Ureter (tissue), 1 donor: ENCODE results near the gene TMBIM1. TPM values are rescaled to one million over a fixed set of nuclear protein-coding genes. Genes with fewer than 3 reads are reported as not detected.

Experiments used
- DNase-seq: peaks from one replicate; pipeline ENCODE4 v3.0.0-alpha.2; 2020; ENCODE audit warnings: low spot score
- total RNA-seq: library from RNA; stranded (reverse); gene quantifications from one replicate; pipeline ENCODE4 v1.2.4, GENCODE V29; 2023
- donor health status: DM: yes; HTN: yes; CAD: no.

TMBIM1 gene
- total RNA-seq, 1 donor from 2014 or later: 256 TPM

DNA sequence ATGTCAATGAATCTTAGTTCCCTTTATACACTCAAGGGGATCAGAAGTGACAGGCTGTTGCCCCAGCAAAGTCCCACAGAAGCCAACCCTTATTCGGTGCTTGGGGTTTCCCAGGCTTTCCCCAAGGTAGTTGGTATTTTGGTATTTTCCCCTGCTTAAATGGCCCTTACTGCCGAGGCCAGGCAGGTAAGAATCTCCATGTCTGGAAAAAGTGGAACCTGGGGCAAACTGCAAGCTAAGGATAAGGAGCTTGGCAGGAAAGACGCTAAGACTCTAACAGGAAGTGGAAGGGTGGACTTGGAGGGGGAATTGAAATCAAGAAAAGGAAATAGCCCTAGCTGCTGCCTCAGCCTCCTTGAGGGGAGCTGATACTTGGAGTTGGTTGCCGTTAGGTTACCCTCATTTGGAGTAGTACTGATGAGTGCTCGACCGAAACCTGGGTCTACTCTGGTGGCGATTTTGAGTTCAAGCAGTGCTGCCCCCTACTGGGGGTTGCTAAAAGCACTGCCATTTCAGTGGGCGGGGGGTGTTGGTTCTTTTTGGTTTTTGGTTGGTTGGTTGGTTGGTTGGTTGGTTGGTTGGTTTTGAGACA, 34.8 kb downstream of the TMBIM1 start:
- no peak for DNase-seq

DNA sequence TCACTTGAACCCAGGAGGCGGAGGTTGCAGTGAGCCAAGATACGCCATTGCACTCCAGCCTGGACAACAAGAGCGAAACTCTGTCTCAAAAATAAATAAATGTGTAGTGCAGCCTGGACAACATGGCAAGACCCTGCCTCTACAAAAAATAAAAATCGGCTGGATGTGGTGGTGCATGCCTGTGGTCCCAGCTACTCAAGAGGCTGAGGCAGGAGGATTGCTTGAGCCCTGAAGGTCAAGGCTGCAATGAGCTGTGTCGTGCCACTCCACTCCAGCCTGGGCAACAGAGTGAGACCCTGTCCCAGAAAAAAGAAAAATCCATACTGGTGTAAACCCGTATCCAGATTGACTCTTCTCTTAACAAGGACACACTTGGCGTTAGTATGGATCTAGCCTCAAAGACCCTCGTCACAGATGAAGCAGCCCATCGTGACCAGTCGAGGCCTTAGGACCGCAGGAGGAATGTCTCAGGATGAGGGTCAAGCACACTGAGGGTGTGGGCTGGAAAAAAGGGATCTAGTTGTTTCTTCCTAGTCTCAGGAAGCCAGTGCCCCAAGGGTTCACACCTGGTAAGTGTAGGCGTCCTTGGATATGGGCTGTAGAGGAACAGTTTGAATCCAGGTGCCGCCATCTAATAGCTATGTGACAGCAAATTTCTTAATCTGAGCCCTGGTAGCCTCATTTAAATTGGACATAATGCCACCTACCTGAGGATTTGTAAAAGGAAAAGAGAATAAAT, 35.5 kb downstream of the TMBIM1 start:
- DNase-seq: no peak

DNA sequence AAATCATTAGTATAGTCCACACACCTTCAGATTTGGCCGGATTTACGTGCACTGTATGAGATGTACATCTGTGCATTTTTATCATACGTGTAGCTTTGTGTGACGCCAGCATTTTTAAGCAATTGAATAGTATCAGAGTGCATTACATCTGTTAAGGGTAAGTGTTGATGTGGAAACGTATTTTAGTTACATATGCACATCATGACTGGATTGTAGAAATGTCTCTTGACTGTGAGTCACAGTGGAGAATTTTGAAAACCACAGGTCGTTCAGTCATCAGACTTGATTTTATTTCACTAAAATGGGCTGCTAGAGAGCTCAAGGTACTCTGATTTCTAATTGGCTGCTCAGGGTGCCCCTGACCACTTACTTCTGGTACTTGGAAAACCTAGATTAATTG, 36.9 kb downstream of the TMBIM1 start:
- no peak for DNase-seq

DNA sequence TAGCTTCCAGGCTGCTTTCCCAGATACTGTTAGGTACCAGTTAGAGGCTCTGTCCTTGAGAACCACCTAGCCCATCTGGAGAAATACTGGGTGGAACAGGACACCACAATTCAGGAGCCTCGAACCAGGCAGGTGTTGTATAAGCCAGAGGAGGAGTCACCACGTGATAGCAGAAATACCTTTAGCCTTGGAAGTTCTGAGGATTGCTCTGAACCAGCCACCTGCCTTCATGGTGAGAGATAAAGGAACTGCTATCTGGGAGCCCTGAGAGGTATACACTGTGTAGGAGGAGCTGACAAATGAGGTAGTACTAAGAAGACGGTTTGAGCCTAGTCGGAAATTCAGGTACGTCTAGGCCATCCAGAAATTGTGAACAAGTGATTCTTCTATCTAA, 39.1 kb downstream of the TMBIM1 start:
- DNase-seq: no peak

DNA sequence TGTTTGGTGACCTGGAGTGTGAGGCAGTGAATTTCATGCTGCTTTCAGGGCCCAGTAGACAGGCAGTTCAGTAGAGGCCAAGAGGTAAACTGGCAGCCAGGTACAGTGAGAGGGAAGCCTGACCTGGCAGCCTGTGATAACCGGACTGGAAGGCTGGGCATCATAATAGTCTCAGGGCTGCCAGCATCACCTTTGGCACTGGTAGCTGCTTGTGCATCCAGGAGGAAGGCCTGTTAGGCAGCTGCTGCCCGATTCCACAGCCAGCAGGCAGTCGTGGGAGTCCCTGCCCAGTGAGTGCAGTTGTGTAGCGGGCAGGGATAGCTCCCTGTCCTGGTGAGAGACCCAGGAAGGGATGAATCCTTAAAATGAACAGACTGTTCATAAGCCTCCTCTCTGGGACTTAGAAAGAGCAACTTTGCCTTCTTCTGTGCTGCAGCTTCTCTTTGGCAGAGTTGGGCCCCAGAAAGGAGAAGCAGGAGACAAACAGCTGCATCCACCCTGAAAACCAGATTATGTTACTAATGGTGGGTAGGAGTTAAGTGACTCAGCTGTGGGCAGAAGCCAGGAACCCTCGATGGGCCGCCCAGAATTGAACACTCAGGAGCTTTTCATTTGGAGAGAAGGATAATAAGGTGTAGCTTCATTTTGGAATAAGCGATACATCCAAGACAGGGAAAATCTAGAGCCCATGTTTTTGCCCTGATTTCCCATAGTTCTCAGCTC, 39.6 kb downstream of the TMBIM1 start:
- DNase-seq: no peak

DNA sequence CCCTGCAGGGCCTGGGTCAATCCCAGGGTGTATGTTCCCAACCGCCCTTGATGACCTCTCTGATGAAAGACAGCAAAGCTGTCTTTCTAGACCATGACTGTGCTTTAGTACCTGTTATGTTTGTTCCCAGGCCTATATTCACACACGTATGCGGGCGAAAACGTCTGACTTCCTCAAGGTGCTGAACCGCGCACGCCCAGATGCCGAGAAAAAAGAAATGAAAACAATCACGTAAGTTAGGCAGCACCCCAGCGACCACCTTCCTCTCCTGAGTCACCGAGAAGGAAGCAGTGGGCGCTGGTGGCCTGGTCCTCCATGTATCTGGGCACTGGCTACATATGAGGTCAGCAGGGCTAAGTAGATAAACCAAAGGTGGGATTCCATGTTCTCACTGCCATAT, 42.6 kb downstream of the TMBIM1 start:
- DNase-seq: no peak

DNA sequence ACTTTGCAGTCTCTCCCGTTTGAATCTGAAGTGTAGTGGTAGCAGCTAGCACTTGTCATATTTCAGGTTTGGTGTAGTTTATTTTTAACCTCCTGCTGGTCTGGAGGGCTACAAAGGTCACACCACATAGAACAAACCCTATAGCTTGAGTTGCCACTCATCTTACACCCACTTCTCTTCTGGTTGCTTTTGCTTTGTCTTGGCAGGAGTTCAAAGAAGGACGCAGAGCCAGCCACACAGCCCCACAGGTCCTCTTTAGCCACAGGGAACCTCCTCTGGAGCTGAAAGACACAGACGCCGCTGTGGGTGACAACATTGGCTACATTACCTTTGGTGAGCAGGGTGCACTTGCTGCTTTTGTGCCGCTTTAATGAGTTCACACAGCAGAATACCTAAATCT, 47.1 kb downstream of the TMBIM1 start:
- DNase-seq: no peak

DNA sequence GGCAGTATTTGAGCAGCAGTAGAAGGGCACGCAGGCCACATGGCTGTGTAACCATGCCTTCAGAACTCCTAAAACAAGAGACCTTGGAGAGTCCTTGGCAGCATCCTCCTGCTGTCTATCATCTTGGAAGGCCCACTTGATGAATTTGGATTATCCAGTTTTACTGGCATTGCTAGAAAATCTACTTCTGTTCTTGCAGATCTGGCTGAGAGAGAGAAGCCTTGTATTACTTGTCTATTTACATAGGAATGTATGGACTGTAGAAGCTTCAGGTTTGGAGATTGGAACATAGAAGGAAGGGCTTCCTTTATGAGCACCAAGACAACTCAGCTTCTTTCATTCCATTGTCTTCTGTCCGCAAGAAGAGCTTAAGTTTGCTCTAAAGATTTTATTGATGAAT, 47.6 kb downstream of the TMBIM1 start:
- no peak for DNase-seq

DNA sequence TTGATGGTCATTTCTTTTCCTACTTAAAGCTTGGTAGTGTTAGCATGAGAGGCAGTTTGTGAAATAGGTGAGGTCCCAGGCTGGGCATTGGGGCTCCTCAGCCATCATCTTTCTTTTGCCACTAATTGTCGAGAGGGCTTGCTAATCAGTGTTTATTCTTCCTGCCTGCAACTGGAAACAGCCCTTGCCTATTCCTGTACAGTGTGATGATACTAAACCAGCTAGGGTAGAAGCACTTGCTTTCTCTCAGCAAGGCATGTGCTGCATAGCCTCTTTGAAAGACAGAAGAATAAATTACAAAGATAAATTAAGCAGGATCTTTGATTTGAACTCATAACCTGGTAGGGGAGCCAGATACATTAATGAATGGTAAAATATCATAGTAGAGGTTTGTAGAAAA, 48.1 kb downstream of the TMBIM1 start:
- no peak for DNase-seq

DNA sequence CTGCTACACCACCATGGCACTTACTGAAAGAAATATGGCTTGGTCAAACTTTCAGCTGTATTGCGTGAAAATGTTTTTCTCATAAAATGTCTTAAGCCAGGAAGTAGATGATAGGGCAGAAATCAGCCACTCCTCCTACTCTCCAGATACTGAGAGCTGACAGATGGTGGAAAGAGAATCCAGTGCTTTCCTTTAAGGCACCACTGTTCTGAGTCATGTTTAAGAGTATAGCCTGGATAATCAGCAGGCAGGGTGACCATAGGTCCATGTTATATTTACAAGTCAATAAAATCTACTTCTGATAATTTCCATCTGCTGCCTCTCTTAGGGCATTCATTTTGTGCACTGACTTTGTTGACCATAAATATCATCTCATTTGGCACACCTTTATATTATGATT, 53.4 kb downstream of the TMBIM1 start:
- DNase-seq: no peak

DNA sequence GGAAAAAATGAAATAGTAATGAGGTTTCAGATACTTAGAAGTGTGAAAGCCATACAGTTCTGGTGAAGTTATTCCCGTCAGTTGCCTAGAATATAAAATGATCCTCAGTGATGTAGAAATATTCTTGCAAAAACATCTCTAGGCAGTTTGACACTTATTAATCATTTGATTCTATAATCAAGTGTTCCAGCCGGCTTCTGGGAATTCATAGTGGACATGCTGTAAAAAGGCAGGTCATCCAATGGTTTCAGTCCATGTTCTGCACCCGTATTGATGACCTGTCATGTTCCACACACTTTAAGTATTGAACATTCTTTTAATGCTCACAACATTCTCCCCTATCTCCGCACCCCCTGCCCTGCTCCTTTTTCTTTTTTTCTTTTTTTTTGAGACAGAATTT, 55.5 kb downstream of the TMBIM1 start:
- DNase-seq: no peak

DNA sequence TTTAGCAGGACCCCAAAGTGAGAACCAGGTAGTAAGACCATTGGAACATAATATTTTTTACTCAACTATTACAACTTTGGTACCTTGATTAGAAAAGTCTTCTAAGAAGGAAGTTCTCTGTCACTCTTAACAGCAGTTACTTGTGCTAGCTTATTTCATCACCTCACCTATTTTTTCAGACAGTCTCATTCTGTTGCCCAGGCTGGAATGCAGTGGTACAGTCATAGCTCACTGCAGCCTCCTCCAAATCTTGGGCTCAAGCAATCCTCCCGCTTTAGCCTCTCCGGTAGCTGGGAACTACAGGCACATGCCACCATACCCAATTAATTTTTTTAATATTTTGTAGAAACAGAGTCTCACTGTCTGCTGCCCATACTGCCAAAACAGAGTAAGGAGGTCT, 57.3 kb downstream of the TMBIM1 start:
- no peak for DNase-seq

DNA sequence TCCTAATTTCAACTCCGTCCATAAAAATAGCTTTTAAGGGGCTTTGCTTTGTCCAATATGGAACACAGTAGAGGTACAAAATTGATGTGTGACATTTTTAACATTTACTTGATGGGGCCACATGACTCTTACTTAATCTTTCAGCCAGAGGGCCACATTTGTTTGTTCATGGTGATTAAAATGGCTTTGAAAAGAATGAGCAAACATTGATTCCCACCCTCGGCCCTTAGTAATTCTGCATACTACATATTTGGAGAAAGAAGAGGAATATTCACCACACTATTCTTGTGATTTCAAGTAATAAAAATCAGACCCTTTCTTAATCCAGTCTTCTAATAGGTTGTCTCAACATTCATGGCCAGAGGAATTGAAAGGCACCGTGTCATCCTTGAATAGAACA, 57.8 kb downstream of the TMBIM1 start:
- DNase-seq: no peak

DNA sequence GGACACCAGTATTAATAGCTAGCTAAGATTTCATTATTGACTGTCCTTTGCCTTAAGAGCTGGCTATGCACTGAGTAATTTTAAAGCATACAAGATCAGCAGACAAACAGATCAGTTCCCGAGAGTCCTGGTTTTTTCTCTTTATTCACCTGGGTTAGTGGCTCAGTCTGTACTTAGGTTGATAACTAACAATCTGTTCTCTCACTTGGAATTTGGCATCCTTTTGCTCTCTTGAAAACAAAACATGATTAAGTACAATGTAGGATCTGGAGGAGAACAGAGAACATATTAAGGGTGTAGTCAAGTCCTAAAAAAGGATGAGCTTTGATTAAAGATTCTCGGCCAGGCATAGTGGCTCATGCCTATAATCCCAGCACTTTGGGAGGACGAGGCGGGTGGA, 58.8 kb downstream of the TMBIM1 start:
- DNase-seq: no peak

DNA sequence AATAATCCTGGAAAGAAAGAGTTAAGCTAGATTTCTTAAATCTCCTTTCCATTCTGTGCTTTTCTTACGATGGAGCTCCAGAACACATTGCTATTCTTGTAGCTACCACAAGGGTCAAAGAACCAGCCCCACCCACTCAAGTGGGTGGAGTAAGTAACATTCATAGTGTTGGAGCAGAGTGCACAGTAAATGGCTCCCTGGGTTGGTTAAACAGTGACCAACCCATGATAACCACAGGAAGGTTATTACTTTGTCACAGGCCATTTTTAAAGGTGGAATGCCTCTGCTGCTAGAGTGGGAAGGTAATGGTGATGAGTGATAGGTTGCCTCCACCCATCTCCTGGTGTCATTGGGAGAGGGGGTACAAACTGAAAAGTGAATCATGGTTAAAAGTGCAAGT, 61.4 kb downstream of the TMBIM1 start:
- no peak for DNase-seq

DNA sequence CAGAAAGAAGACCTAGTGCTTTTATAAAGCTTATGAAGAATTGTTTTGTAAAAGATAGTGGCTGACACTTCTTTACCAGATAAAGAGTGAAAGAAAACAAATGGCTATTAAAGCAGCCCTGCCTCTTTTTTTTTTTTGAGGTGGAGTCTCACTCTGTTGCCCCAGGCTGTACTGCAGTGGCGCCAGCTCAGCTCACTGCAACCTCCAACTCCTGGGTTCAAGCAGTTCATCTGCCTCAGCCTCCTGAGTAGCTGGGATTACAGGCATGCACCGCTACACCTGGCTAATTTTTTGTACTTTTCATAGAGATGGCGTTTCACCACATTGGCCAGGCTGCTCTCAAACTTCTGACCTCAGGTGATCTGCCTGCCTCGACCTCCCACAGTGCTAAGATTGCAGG, 62.5 kb downstream of the TMBIM1 start:
- no peak for DNase-seq

DNA sequence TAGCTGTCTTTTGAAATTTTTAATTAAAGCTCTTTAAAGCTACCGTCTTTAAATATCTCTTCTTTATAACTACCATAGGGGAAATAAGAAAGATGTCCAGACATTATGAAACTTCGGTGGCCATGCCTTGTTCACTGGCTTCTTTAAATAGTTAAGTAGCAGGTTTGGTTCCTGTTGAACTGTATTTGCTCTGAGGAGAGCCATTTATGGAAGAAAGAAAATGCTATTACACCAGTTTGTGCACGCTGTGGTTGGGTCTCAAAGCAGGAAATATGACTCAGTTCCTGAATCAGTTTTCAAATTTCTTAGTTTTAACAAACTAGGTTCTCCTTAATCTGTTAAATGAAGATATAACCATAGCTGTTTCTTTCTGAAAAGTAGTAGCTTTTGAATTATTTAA, 63.1 kb downstream of the TMBIM1 start:
- no peak for DNase-seq

DNA sequence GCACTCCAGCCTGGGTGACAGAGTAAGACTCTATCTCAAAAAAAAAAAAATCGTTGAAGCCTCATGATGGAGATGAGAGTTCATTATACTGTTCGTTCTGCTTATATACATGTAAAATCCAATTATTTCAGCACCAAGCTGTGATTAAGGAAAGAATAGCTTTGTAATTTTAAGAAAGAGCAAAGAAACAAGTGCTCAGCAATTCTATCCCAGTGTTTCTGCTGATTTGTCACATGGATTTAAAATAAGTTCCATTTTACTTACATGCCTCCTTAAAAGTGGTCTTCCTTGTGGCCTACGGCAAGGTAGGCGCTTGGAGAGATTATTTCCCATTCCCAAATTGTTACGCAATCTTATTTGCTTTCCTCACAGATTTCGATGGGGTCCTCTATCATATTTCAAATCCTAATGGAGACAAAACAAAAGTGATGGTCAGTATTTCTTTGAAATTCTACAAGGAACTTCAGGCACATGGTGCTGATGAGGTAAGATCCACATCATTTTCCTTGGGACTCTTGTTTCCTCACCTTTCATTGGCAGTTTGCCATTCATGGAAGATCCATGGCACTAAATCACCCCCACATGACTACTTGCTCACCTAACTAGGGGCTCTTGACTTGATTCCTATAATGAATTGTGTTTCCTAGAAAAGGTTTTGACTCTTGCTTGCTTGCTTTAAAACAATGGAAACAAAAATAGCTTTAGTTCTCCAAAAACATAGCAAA, 63.8 kb downstream of the TMBIM1 start:
- DNase-seq: no peak

DNA sequence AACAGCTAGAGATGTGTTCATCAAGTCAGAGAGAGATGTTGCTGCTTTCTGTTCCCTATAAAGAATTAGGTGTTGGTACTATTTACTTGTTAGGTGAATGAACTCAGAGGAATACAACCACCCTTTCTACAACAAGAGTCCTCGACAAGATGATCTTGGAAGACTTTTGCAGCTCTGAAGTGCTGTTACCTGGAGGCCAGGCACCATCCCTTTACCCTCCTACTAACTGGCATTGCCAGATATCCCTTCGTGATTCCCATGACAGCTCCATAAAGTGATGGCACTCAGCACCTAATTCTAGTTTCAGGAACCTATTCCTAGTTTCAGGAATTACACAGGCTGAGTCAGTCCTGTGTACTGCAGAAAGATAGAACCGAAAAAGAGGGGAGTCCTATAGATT, 65.4 kb downstream of the TMBIM1 start:
- DNase-seq: no peak
